Vagina (tissue), 2 donors: Measurements from ENCODE around the gene LGR6.

ENCODE experiments used
- CTCF ChIP-seq, 3 experiments: fragments of 450-650 bp in 2 of 3; fragments of 200-600 bp in 1 of 3; sonication (generic) in 1 of 3; IDR thresholded peaks; one replicate each; pipeline ENCODE4 v1.5.1; 2017 to 2019; ENCODE audit warnings: antibody characterized with exemption in 3 of 3, mild to moderate bottlenecking in 2 of 3, moderate library complexity in 2 of 3
- POLR2A ChIP-seq, 2 donors: fragments of 450-650 bp; IDR thresholded peaks; one replicate each; pipeline ENCODE4 v1.6.1; 2017; ENCODE audit warnings: antibody characterized with exemption in 2 of 2, mild to moderate bottlenecking in 2 of 2, moderate library complexity in 2 of 2
- POLR2AphosphoS5 ChIP-seq, 2 donors: sonication (generic); formaldehyde crosslinking; IDR thresholded peaks; one replicate each; pipeline ENCODE4 v1.9.0; 2017; ENCODE audit warnings: antibody characterized with exemption in 2 of 2, mild to moderate bottlenecking in 2 of 2, low read depth in 1 of 2; ENCODE audit not compliant: insufficient read depth in 1 of 2

DNA sequence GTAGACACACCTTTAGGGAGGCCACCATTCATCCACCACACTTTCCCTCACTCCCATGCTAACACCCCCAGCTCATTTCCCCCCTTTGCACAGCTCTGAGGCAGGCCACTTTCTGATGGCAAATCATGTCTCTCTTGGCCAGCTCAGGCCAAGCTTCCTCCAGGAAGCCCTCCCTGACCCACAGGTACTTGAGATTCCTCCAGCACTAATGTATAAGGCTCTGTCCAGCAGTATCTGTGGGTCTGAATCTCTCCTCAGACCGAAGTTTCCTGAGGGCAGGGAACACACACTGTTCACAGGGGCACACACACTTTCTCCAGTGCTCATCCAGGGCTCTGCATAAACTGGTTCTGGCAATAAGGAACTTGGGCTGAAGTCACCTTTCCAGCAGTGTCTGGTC lies 19.2 kb downstream of the LGR6 start:
- TF ChIP-seq POLR2A (IDR thresholded peaks at IDR 0.05) (no peak), CTCF (IDR thresholded peaks at IDR 0.05) (no peak), POLR2AphosphoS5 (IDR thresholded peaks at IDR 0.05; ENCODE audit: insufficient read depth in 1 of 2, low read depth in 1 of 2) (no peak)
